ENCODE results near the gene CSGALNACT2. TPM values are rescaled to one million over a fixed set of nuclear protein-coding genes. Genes with fewer than 3 reads are reported as not detected.

The CSGALNACT2 gene
- total RNA-seq, 1 experiment from 2014 or later: 3.6 TPM

DNA sequence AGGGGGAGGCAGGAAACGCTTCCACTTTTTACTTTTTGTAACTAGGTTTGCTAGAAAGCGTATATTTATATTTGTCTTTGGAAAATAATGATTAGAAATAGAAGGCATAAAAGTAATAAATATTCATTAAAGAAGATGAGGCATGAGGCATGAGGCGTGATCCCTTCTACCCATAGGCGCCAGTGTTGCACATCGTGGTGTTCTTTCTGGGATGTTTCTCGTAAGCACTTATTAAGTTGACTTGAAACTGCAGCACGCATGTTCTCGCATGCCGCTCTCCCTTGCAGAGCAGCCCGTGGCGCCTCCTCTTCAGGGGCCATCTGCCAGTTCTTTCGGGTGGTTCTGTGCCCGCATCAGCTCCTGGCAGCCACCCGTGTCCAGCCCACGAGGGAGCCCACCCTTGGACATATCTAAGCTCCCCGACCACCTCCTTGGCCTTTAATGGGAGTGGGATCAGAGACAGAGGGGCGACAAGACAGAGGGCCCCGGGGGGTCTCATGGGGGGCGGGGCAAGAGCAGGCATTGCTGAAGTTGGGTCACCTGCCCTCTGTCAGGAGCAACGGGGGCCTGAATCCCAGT lies 28.5 kb upstream of the CSGALNACT2 start:
- CTCF ChIA-PET: no interaction called here
- DNase-seq (no peak), ATAC-seq (no peak)
- no peaks in the 10 kb centered on the region for H3K27me3 ChIP-seq (ENCODE audit: low read length)
- no peak overlapping the region for H3K4me2 ChIP-seq (ENCODE audit: low read length)
- no peak for TF ChIP-seq EZH2phosphoT487 (IDR thresholded peaks at IDR 0.05; ENCODE audit: borderline replicate concordance, low read length)
- TF ChIP-seq, protein P1, sequence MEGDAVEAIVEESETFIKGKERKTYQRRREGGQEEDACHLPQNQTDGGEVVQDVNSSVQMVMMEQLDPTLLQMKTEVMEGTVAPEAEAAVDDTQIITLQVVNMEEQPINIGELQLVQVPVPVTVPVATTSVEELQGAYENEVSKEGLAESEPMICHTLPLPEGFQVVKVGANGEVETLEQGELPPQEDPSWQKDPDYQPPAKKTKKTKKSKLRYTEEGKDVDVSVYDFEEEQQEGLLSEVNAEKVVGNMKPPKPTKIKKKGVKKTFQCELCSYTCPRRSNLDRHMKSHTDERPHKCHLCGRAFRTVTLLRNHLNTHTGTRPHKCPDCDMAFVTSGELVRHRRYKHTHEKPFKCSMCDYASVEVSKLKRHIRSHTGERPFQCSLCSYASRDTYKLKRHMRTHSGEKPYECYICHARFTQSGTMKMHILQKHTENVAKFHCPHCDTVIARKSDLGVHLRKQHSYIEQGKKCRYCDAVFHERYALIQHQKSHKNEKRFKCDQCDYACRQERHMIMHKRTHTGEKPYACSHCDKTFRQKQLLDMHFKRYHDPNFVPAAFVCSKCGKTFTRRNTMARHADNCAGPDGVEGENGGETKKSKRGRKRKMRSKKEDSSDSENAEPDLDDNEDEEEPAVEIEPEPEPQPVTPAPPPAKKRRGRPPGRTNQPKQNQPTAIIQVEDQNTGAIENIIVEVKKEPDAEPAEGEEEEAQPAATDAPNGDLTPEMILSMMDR (conservative IDR thresholded peaks at IDR 0.05; ENCODE audit: low read depth, low read length): no peak
- TF ChIP-seq EZH2 (IDR thresholded peaks at IDR 0.05; ENCODE audit: low read length, unreplicated experiment): no peak
- no peaks in the 10 kb centered on the region for H3K79me2 ChIP-seq (ENCODE audit: low read length)
- H3K27ac ChIP-seq (ENCODE audit: low read length): no peak overlapping the region
- H4K20me1 ChIP-seq (ENCODE audit: low read length): no peaks in the 10 kb centered on the region
- H3K9ac ChIP-seq (ENCODE audit: low read length): no peak overlapping the region
- no peaks in the 10 kb centered on the region for H3F3A ChIP-seq (ENCODE audit: low read length, unreplicated experiment)
- H3K4me1 ChIP-seq (ENCODE audit: insufficient read depth, low read length): peaks cover 9% of the 10 kb centered on the region; the same call in 1 of the 2 replicates
- H3K9me3 ChIP-seq (ENCODE audit: low read length): no peaks in the 10 kb centered on the region
- BruUV-seq (replicated peaks): no TSS peak
- no peaks in the 10 kb centered on the region for H3K9me2 ChIP-seq (replicated peaks; ENCODE audit: low read length)
- intact Hi-C loops (cut with micrococcal nuclease): loop anchor here (5.0 kb wide), 1 partner anchor 472 kb away; the partner anchor contains the start of gene ZNF33B
- no peak overlapping the region for H3K4me3 ChIP-seq (ENCODE audit: low read length)
- POLR2A ChIA-PET (ENCODE audit: unreplicated experiment): no interaction called here
- H3K36me3 ChIP-seq (ENCODE audit: low read depth, low read length): no peaks in the 10 kb centered on the region
- no peak overlapping the region for H2AFZ ChIP-seq (ENCODE audit: low read length)

DNA sequence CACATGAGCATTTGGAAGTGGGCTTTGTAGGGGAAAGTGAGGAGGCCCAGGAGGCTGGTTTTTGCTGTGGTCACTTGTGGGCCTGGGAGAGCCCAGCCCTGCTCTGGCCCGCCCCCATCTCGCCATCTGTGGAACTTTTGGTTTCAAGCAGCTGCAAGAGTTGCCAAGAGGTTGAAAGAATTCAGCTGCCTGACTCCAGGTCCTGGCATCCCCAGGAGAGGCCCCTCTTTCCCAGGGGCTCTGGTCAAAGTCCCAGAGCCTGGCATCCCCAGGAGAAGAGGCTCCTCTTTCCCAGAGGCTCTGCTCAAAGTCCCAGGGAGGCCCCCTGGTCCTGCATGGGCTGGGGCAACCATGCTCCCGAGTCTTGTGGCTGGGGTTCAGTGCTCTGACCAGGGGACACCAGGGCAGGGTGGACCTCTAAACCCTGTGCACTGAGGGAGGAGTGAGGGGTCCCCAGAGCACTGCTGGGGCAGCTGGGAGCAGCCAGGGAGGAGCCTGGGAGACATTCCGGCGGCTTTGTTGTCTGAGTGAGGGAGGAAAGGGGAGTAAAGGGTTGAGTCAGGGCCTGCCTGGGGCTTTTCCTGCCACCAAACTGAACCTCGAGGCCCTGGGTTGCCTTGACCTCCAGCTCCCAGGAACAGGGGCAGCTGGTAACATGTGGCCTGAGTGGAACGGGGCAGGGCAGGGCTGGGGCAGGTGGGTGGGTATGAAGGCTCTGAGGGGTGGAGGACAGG lies 27.7 kb upstream of the CSGALNACT2 start:
- peak; percentile 47 for DNase-seq
- Histone ChIP-seq H3K9me2 (replicated peaks; ENCODE audit: low read length) (no peaks in the 10 kb centered on the region), H3K4me2 (ENCODE audit: low read length) (no peak overlapping the region)

More for the DNA sequence above, 27.7 kb upstream of the CSGALNACT2 start:
- Histone ChIP-seq H3F3A (ENCODE audit: low read length, unreplicated experiment) (no peaks in the 10 kb centered on the region), H3K36me3 (ENCODE audit: low read depth, low read length) (no peaks in the 10 kb centered on the region), H3K4me1 (ENCODE audit: insufficient read depth, low read length) (peaks cover 5% of the 10 kb centered on the region; the same call in 1 of the 2 replicates), H3K27ac (ENCODE audit: low read length) (no peak overlapping the region), H3K9ac (ENCODE audit: low read length) (no peak overlapping the region), H3K27me3 (ENCODE audit: low read length) (no peaks in the 10 kb centered on the region), H4K20me1 (ENCODE audit: low read length) (no peaks in the 10 kb centered on the region), H3K4me3 (ENCODE audit: low read length) (no peak overlapping the region), H2AFZ (ENCODE audit: low read length) (peak overlapping the region; percentile 24; the same call in 1 of the 2 replicates), H3K79me2 (ENCODE audit: low read length) (no peaks in the 10 kb centered on the region), H3K9me3 (ENCODE audit: low read length) (no peaks in the 10 kb centered on the region)
- BruUV-seq (replicated peaks): no TSS peak
- TF ChIP-seq, protein P1 (conservative IDR thresholded peaks at IDR 0.05; ENCODE audit: low read depth, low read length): no peak
- TF ChIP-seq EZH2 (IDR thresholded peaks at IDR 0.05; ENCODE audit: low read length, unreplicated experiment) (no peak), EZH2phosphoT487 (IDR thresholded peaks at IDR 0.05; ENCODE audit: borderline replicate concordance, low read length) (no peak)
- intact Hi-C loops (cut with micrococcal nuclease): no loop called here
- POLR2A ChIA-PET (ENCODE audit: unreplicated experiment): interaction anchor here (0.5 kb wide), 1 partner anchor 266 kb away, joined by 4 read pairs; no protein-coding TSS in a partner anchor
- peak; percentile 39 for ATAC-seq
- CTCF ChIA-PET: no interaction called here
